ENCODE measurements around the gene MYO15B. TPM values are rescaled to one million over a fixed set of nuclear protein-coding genes. Genes with fewer than 3 reads are reported as not detected.

MYO15B gene
- total and polyA plus RNA-seq, 2 of the 13 experiments (the other 11 are each of a cell fraction or from before 2014, with no cell fraction given) = 2.8 to 8.1 TPM

- TF ChIP-seq ZBED4 (CRISPR knock-in tag; IDR thresholded peaks at IDR 0.05; ENCODE audit: borderline replicate concordance) (no peak), ZSCAN12 (CRISPR knock-in tag; IDR thresholded peaks at IDR 0.05) (no peak), ZNF770 (CRISPR knock-in tag; IDR thresholded peaks at IDR 0.05) (peak; percentile 63), ZNF12 (CRISPR knock-in tag; IDR thresholded peaks at IDR 0.05) (peak; percentile 46; the same call in 1 of the 2 replicates), CEBPG (CRISPR knock-in tag; IDR thresholded peaks at IDR 0.05) (peak; percentile 39), CEBPB (IDR thresholded peaks at IDR 0.05; ENCODE audit: borderline replicate concordance, low read depth, low read length) (peak; percentile 41; the same call in 1 of the 2 replicates), CHD4 (IDR thresholded peaks at IDR 0.05; ENCODE audit: borderline replicate concordance, low read length) (no peak), GTF2F1 (IDR thresholded peaks at IDR 0.05; ENCODE audit: low read length) (no peak), SOX13 (IDR thresholded peaks at IDR 0.05) (no peak), SOX13 (CRISPR knock-in tag; conservative IDR thresholded peaks at IDR 0.05 in 1 of 2, IDR thresholded peaks at IDR 0.05 in 1 of 2) (no peak), ZBTB7B (CRISPR knock-in tag; IDR thresholded peaks at IDR 0.05) (no peak), ETS1 (CRISPR knock-in tag; IDR thresholded peaks at IDR 0.05) (peak; percentile 61; the same call in 1 of the 2 replicates), EED (CRISPR knock-in tag; IDR thresholded peaks at IDR 0.05) (no peak), SAP130 (CRISPR knock-in tag; IDR thresholded peaks at IDR 0.05; ENCODE audit: low read depth) (peak; percentile 80), ZNF451 (CRISPR knock-in tag; IDR thresholded peaks at IDR 0.05) (peak; percentile 66), RELA (CRISPR knock-in tag; IDR thresholded peaks at IDR 0.05) (no peak), ZBTB44 (CRISPR knock-in tag; IDR thresholded peaks at IDR 0.05) (no peak), ZNF720 (CRISPR knock-in tag; IDR thresholded peaks at IDR 0.05) (no peak), ZFX (CRISPR knock-in tag; IDR thresholded peaks at IDR 0.05; ENCODE audit: low read depth) (peak; percentile 37; the same call in 1 of the 2 replicates), GATAD2A (CRISPR knock-in tag; IDR thresholded peaks at IDR 0.05) (peak; percentile 65), NRL (CRISPR knock-in tag; IDR thresholded peaks at IDR 0.05; ENCODE audit: borderline replicate concordance) (peak; percentile 87)
Observed at GRCh38 chr17:75632863-75633485, 45.4 kb downstream of the MYO15B start, which contains the start of gene SMIM5 (continued).

All from HepG2 (cell line).